ENCODE measurements around the gene TXNRD2. TPM values are rescaled to one million over a fixed set of nuclear protein-coding genes. Genes with fewer than 3 reads are reported as not detected.

The TXNRD2 gene
- total and polyA plus RNA-seq, 10 of the 15 experiments (the other 5 are each of a cell fraction or from before 2014, with no cell fraction given): 1.6 to 26.0 (median 13.9) TPM

DNA sequence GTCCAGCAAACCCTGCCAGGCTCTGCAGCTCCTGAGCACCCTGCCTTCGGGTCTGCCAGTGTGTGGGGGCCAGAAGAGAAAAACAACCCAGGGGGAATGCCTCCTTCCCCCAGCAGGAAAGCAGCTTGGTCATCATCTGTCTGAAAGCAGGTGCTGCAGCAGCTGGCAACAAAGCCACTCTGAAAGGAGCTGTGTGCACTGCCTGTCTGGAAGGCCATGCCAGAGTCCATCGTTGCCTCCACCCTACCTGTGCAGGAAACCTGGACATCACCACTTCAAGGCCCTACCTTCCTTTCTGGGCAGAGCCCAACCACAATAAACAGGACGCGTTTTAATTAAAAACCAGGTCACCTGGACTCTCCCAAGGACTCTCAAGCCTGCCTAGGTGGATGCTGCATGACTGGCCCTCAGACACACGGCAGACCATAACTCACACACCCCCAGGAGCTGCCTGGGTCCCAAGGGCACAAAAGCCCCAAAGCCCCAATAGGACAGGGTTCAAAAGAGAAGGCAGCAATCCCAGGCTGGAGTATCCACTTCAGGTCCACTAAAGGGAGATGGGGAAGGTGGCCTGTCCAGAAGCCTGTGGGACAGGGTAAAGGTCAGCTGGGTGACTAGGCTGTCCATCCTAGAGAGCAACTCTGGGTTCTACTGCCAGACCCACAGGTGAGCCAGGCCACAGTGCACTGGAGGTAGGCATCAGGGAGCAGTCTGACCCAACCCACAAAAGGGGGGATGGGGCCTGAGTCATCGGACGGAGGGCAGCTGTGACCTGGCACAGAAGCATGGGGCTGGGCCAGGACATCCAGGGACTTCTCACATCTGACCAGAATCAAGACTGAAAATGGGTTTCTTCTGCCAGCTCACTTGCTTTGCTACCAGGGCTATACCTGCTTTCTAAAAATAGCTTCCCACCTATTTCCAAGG lies 93.1 kb downstream of the TXNRD2 start:
- FAIRE-seq: no peak
- H3K27ac ChIP-seq (ENCODE audit: control insufficient read depth, insufficient read depth): no peak overlapping the region
- H3K36me3 ChIP-seq (ENCODE audit: control insufficient read depth in 2 of 2, insufficient read depth in 2 of 2, low read length in 1 of 2): peaks cover 11 to 12% of the 10 kb centered on the region in 2 experiments
- ChIA-PET RAD21 (ENCODE audit: unreplicated experiment) (no interaction called here), CTCF (no interaction called here), POLR2A (interaction anchor here (0.6 kb wide), 1 partner anchor 196 kb away, joined by 3 read pairs; no protein-coding TSS in a partner anchor), SMC1A (ENCODE audit: uncharacterized antibody, unreplicated experiment) (no interaction called here)
- H2AFZ ChIP-seq (ENCODE audit: control insufficient read depth, low read depth, low read length): no peak overlapping the region
- H4K20me1 ChIP-seq (ENCODE audit: control insufficient read depth, insufficient read depth): no peaks in the 10 kb centered on the region
- intact Hi-C loops (cut with micrococcal nuclease; ENCODE audit: unreplicated experiment): no loop called here
- ATAC-seq: no peak
- no TSS peak for BruUV-seq (replicated peaks)
- H3K4me3 ChIP-seq: no peak overlapping the region
- in situ Hi-C loops (cut with MboI): no loop called here
- peaks cover 16% of the 10 kb centered on the region for H3K79me2 ChIP-seq (ENCODE audit: control insufficient read depth, insufficient read depth, low read length)
- H3K9ac ChIP-seq (ENCODE audit: control insufficient read depth, insufficient read depth, low read length): no peak overlapping the region
- peaks cover 6% of the 10 kb centered on the region for H3K4me1 ChIP-seq (ENCODE audit: control insufficient read depth, insufficient read depth, low read length)
- no peak overlapping the region for H3K4me2 ChIP-seq (ENCODE audit: control insufficient read depth, insufficient read depth)
- no peaks in the 10 kb centered on the region; the same call in 2 of the 3 replicates for H3K9me3 ChIP-seq (replicated peaks; ENCODE audit: control insufficient read depth, insufficient read depth, low read length)
- TF ChIP-seq ATF7 (IDR thresholded peaks at IDR 0.05; ENCODE audit: low read depth) (no peak), POLR2AphosphoS5 (IDR thresholded peaks at IDR 0.05; ENCODE audit: low read length) (peak; percentile 37; the same call in 1 of the 2 replicates), ZBED1 (IDR thresholded peaks at IDR 0.05; ENCODE audit: borderline replicate concordance) (no peak), POLR2A (IDR thresholded peaks at IDR 0.05; ENCODE audit: low read depth, low read length) (0 out of 2 replicates have a peak, but pooled peaks have one; percentile 18)
- no peaks in the 10 kb centered on the region for H3K27me3 ChIP-seq (replicated peaks in 1 of 2; ENCODE audit: control insufficient read depth in 2 of 2, insufficient read depth in 2 of 2, low read length in 1 of 2)
- DNase-seq (ENCODE audit: low read depth, low spot score): no peak
- WGBS (ENCODE audit: insufficient coverage, insufficient replicate concordance, low lambda C conversion rate, missing lambda C conversion rate): 90% methylated on average over 7 of the region's 7 CpGs

DNA sequence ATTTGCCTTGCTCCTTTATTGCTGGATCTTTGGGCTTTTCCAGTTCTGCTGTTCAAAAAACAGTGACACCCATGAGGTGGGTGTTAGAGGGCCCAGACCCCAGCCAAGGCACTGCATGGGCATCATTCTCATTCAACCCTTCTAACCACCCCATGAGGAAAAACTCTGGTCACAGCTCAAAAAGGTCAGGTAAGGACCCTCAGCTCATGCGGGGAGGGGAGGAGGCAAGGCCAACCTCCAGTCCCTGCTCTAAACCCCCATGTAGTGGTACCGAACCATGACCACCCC lies 94.3 kb downstream of the TXNRD2 start:
- DNase-seq (ENCODE audit: low read depth, low spot score) (no peak), FAIRE-seq (no peak), ATAC-seq (no peak)
- no peaks in the 10 kb centered on the region; the same call in 2 of the 3 replicates for H3K9me3 ChIP-seq (replicated peaks; ENCODE audit: control insufficient read depth, insufficient read depth, low read length)
- ChIA-PET SMC1A (ENCODE audit: uncharacterized antibody, unreplicated experiment) (no interaction called here), RAD21 (ENCODE audit: unreplicated experiment) (no interaction called here), POLR2A (no interaction called here), CTCF (no interaction called here)
- in situ Hi-C loops (cut with MboI): no loop called here
- H3K27ac ChIP-seq (ENCODE audit: control insufficient read depth, insufficient read depth): no peak overlapping the region
- TSS peak; percentile 41 for BruUV-seq (replicated peaks)
- no peak overlapping the region for H3K4me3 ChIP-seq
- H4K20me1 ChIP-seq (ENCODE audit: control insufficient read depth, insufficient read depth): no peaks in the 10 kb centered on the region
- no peak for TF ChIP-seq NFIC (IDR thresholded peaks at IDR 0.05; ENCODE audit: low read depth, low read length)
- TF ChIP-seq FOXM1 (IDR thresholded peaks at IDR 0.05; ENCODE audit: low read depth, low read length): no peak
- no peak for TF ChIP-seq BRCA1 (IDR thresholded peaks at IDR 0.05; ENCODE audit: low read depth, low read length)
- TF ChIP-seq ZBED1 (IDR thresholded peaks at IDR 0.05; ENCODE audit: borderline replicate concordance): no peak
- TF ChIP-seq RUNX3 (IDR thresholded peaks at IDR 0.05; ENCODE audit: low read length): no peak
- no peak for TF ChIP-seq ZNF274 (IDR thresholded peaks at IDR 0.05; ENCODE audit: insufficient read depth, insufficient read length)
- no peak for TF ChIP-seq SMAD5 (IDR thresholded peaks at IDR 0.05; ENCODE audit: low read depth)
- TF ChIP-seq TBL1XR1 (IDR thresholded peaks at IDR 0.05; ENCODE audit: low read depth, low read length): no peak
- no peak for TF ChIP-seq TCF3 (IDR thresholded peaks at IDR 0.05; ENCODE audit: borderline replicate concordance, insufficient read depth, low read depth, low read length)
- TF ChIP-seq CEBPB (IDR thresholded peaks at IDR 0.05; ENCODE audit: borderline replicate concordance in 1 of 2, low read depth in 2 of 2, low read length in 2 of 2): no peak
- no peak for TF ChIP-seq PML (IDR thresholded peaks at IDR 0.05; ENCODE audit: low read length)
- no peak overlapping the region for H3K4me2 ChIP-seq (ENCODE audit: control insufficient read depth, insufficient read depth)
- H3K4me1 ChIP-seq (ENCODE audit: control insufficient read depth, insufficient read depth, low read length): no peaks in the 10 kb centered on the region; the same call in none of the 2 replicates
- H2AFZ ChIP-seq (ENCODE audit: control insufficient read depth, low read depth, low read length): no peak overlapping the region
- 97% methylated on average over 2 of the region's 2 CpGs for WGBS (ENCODE audit: insufficient coverage, insufficient replicate concordance, low lambda C conversion rate, missing lambda C conversion rate)
- no peak overlapping the region for H3K9ac ChIP-seq (ENCODE audit: control insufficient read depth, insufficient read depth, low read length)
- H3K36me3 ChIP-seq (ENCODE audit: control insufficient read depth in 2 of 2, insufficient read depth in 2 of 2, low read length in 1 of 2): peaks cover 10 to 11% of the 10 kb centered on the region in 2 experiments
- intact Hi-C loops (cut with micrococcal nuclease; ENCODE audit: unreplicated experiment): no loop called here
- H3K27me3 ChIP-seq (replicated peaks in 1 of 2; ENCODE audit: control insufficient read depth in 2 of 2, insufficient read depth in 2 of 2, low read length in 1 of 2): no peaks in the 10 kb centered on the region
- peaks cover 3% of the 10 kb centered on the region for H3K79me2 ChIP-seq (ENCODE audit: control insufficient read depth, insufficient read depth, low read length)
